Liver (tissue), 9 donors: Measurements from ENCODE around the gene GUK1. TPM values are rescaled to one million over a fixed set of nuclear protein-coding genes. Genes with fewer than 3 reads are reported as not detected.

Experiments
- DNase-seq: peaks from one replicate; pipeline ENCODE4 v3.0.0-alpha.2; 2017; ENCODE audit warnings: low spot score
- H3K27ac ChIP-seq, 2 donors: one replicate each; pipeline ENCODE4 v1.7.0; 2013; ENCODE audit warnings: inconsistent platforms in 2 of 2, low read length in 2 of 2, control low read depth in 1 of 2, low read depth in 1 of 2, mild to moderate bottlenecking in 1 of 2
- H3K27me3 ChIP-seq, 4 donors: one replicate each; pipeline versions ENCODE4 v1.6.1 to v1.7.0; 2013; ENCODE audit warnings: low read length in 3 of 4, inconsistent platforms in 1 of 4, mild to moderate bottlenecking in 1 of 4, moderate library complexity in 1 of 4; ENCODE audit not compliant: control insufficient read depth in 4 of 4, insufficient read depth in 4 of 4
- H3K36me3 ChIP-seq, 4 donors: one replicate each; pipeline versions ENCODE4 v1.6.1 to v1.7.0; 2013; ENCODE audit warnings: low read length in 3 of 4, mild to moderate bottlenecking in 3 of 4, low read depth in 1 of 4, moderate library complexity in 1 of 4; ENCODE audit not compliant: control insufficient read depth in 4 of 4, insufficient read depth in 3 of 4
- H3K4me1 ChIP-seq, 4 donors: one replicate each; pipeline versions ENCODE4 v1.6.1 to v1.7.0; 2013; ENCODE audit warnings: low read length in 3 of 4, mild to moderate bottlenecking in 3 of 4, moderate library complexity in 1 of 4; ENCODE audit not compliant: control insufficient read depth in 4 of 4, insufficient read depth in 4 of 4
- H3K4me3 ChIP-seq, 3 donors: one replicate each; pipeline versions ENCODE4 v1.6.1 to v1.7.0; 2013; ENCODE audit warnings: low read length in 3 of 3, control low read depth in 1 of 3, low read depth in 1 of 3, mild to moderate bottlenecking in 1 of 3
- H3K9ac ChIP-seq, 2 donors: one replicate each; pipeline ENCODE4 v1.7.0; 2013; ENCODE audit warnings: low read length in 2 of 2, mild to moderate bottlenecking in 2 of 2, moderate library complexity in 2 of 2, control low read depth in 1 of 2, low read depth in 1 of 2
- H3K9me3 ChIP-seq, 4 donors: one replicate each; pipeline versions ENCODE4 v1.6.1 to v1.7.0; 2013; ENCODE audit warnings: low read length in 3 of 4; ENCODE audit not compliant: control insufficient read depth in 4 of 4
- CTCF ChIP-seq: fragments of 150-350 bp; IDR thresholded peaks from 2 replicates; pipeline ENCODE4 v1.5.1; 2017; ENCODE audit warnings: improper control_type of control experiment, low read depth, low read length; ENCODE audit not compliant: missing input control
- EGR1 ChIP-seq, 2 donors: IDR thresholded peaks; 2 replicates each; pipeline ENCODE4 v1.6.1; 2016 to 2018; ENCODE audit warnings: antibody characterized with exemption in 2 of 2, low read depth in 2 of 2
- FOXA1 ChIP-seq: IDR thresholded peaks from 2 replicates; pipeline ENCODE4 v1.6.1; 2016; ENCODE audit warnings: antibody characterized with exemption
- FOXA2 ChIP-seq: IDR thresholded peaks from 2 replicates; pipeline ENCODE4 v1.6.1; 2016; ENCODE audit warnings: antibody characterized with exemption
- HNF4A ChIP-seq, 2 donors: conservative IDR thresholded peaks; 2 replicates each; pipeline ENCODE4 v1.6.1; 2016; ENCODE audit warnings: antibody characterized with exemption in 2 of 2, mild to moderate bottlenecking in 2 of 2
- HNF4G ChIP-seq: IDR thresholded peaks from 2 replicates; pipeline ENCODE4 v1.6.1; 2016; ENCODE audit warnings: antibody characterized with exemption
- JUND ChIP-seq, 2 donors: IDR thresholded peaks; 2 replicates each; pipeline ENCODE4 v1.6.1; 2016; ENCODE audit warnings: antibody characterized with exemption in 2 of 2
- MAX ChIP-seq: IDR thresholded peaks from 2 replicates; pipeline ENCODE4 v1.6.1; 2016; ENCODE audit warnings: antibody characterized with exemption
- REST ChIP-seq: IDR thresholded peaks from 2 replicates; pipeline ENCODE4 v1.6.1; 2016; ENCODE audit warnings: antibody characterized with exemption, mild to moderate bottlenecking
- SP1 ChIP-seq: IDR thresholded peaks from 2 replicates; pipeline ENCODE4 v1.6.1; 2018; ENCODE audit warnings: antibody characterized with exemption, mild to moderate bottlenecking
- YY1 ChIP-seq: IDR thresholded peaks from 2 replicates; pipeline ENCODE4 v1.6.1; 2016; ENCODE audit warnings: antibody characterized with exemption, mild to moderate bottlenecking
- ZBTB33 ChIP-seq: IDR thresholded peaks from 2 replicates; pipeline ENCODE4 v1.6.1; 2016; ENCODE audit warnings: antibody characterized with exemption
- WGBS: extraction: QIAGEN DNeasy Blood & Tissue Kit; methylation state at CpG from one replicate; pipeline ENCODE4 v1.1.7; 2013; 5-methylcytosine and 5-hydroxymethylcytosine counted together
- polyA plus RNA-seq, 2 donors: library from polyadenylated mRNA; stranded (reverse) in 1 of 2; unstranded in 1 of 2; fragments of 200-250 nt in 1 of 2; fragments of >200 nt in 1 of 2; fragmentation: Nextera tagmentation in 1 of 2; extraction: Ambion mirVana in 1 of 2; gene quantifications; one replicate each; pipeline versions ENCODE4 v1.2.1 to v1.2.3, GENCODE V29; 2013 to 2015
- total RNA-seq, 2 donors: library from RNA; depleted of rRNA; stranded (reverse); fragments of >200 nt; gene quantifications; one replicate each; pipeline ENCODE4 v1.2.3, GENCODE V29; 2014
- donor health status: healthy.
- donor health status: healthy.
- donor health status: healthy.
- donor health status: healthy.
- donor health status: healthy.

The GUK1 gene
- total and polyA plus RNA-seq, 4 donors, result 147 to 251 (median 216) TPM

- TF ChIP-seq HNF4G (no peak), FOXA2 (no peak), REST (no peak), MAX (no peak), ZBTB33 (no peak)
- WGBS, result 86% methylated on average over 3 of the region's 3 CpGs
- no peak overlapping the region for H3K9ac ChIP-seq
- H3K27me3 ChIP-seq, result no peaks in the 10 kb centered on the region
- DNase-seq, result no peak
- no peaks in the 10 kb centered on the region for H3K9me3 ChIP-seq
- H3K4me3 ChIP-seq, result no peak overlapping the region
- peaks cover 0 to 6% (median 1%) of the 10 kb centered on the region in 4 donors for H3K4me1 ChIP-seq
- peaks cover 0 to 10% (median 7%) of the 10 kb centered on the region in 4 donors for H3K36me3 ChIP-seq
- H3K27ac ChIP-seq, result no peak overlapping the region
Observed at GRCh38 chr1:228152918-228153258, 12.8 kb downstream of the GUK1 start.

GRCh38 chr1:228154021-228154669 lies 14.1 kb downstream of the GUK1 start:
- no peaks in the 10 kb centered on the region for H3K9me3 ChIP-seq
- no peak overlapping the region for H3K9ac ChIP-seq
- TF ChIP-seq EGR1 (IDR thresholded peaks at IDR 0.05; ENCODE audit: low read depth in 2 of 2) (no peak), FOXA1 (no peak), YY1 (no peak), FOXA2 (no peak)
- 93% methylated on average over 11 of the region's 11 CpGs for WGBS
- H3K4me3 ChIP-seq, result no peak overlapping the region
- H3K27me3 ChIP-seq, result no peaks in the 10 kb centered on the region
- no peak for DNase-seq
- peaks cover 0 to 6% (median 0%) of the 10 kb centered on the region in 4 donors for H3K4me1 ChIP-seq
- no peak overlapping the region for H3K27ac ChIP-seq
- H3K36me3 ChIP-seq, result peaks cover 0 to under 1% (median under 1%) of the 10 kb centered on the region in 4 donors

- no peak for DNase-seq
- no peak overlapping the region for H3K27ac ChIP-seq
- H3K4me1 ChIP-seq, result peaks cover 0 to 6% (median 0%) of the 10 kb centered on the region in 4 donors
- no peaks in the 10 kb centered on the region for H3K36me3 ChIP-seq
- H3K4me3 ChIP-seq, result no peak overlapping the region
- no peaks in the 10 kb centered on the region for H3K9me3 ChIP-seq
- no peaks in the 10 kb centered on the region for H3K27me3 ChIP-seq
- WGBS, result 87% methylated on average over 20 of the region's 20 CpGs
- no peak overlapping the region for H3K9ac ChIP-seq
- TF ChIP-seq HNF4G (no peak), HNF4A (conservative IDR thresholded peaks at IDR 0.05) (no peak), JUND (IDR thresholded peaks at IDR 0.05) (no peak), SP1 (no peak), FOXA2 (no peak), CTCF (no peak), FOXA1 (no peak), YY1 (no peak), ZBTB33 (no peak), MAX (no peak)
Observed at GRCh38 chr1:228154670-228155571, 14.8 kb downstream of the GUK1 start.
